PC-9 (cell line): ENCODE data around the gene CWC25.

Experiments used
- EZH2 ChIP-seq: fragments of 200-600 bp; sonication (generic); IDR thresholded peaks from 2 replicates; pipeline ENCODE4 v1.8.0; 2017; ENCODE audit warnings: antibody characterized with exemption, low read depth
- TF ChIP-seq, protein P1 (sequence below): fragments of 200-600 bp; sonication (generic); conservative IDR thresholded peaks from 2 replicates; pipeline ENCODE4 v1.6.1; 2017; ENCODE audit warnings: mixed run types, antibody characterized with exemption, mild to moderate bottlenecking, moderate library complexity

DNA sequence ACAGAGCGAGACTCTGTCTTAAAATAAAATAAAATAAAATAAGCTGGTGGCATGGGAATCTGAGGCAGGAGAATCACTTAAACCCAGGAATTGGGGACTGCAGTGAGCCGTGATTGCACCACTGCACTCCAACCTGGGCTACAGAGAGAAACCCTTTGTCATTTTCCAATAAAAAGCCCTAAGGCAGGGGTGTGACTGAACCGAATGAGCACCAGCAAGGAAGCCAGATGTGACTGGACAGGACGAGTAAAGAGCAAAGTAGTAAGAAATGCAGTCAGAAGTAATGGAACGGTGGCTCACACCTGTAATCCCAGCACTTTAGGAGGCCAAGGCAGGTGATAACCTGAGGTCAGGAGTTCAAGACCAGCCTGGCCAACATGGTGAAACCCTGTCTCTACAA is 32.1 kb upstream of the CWC25 start:
- no peak for TF ChIP-seq EZH2
- TF ChIP-seq, protein P1, sequence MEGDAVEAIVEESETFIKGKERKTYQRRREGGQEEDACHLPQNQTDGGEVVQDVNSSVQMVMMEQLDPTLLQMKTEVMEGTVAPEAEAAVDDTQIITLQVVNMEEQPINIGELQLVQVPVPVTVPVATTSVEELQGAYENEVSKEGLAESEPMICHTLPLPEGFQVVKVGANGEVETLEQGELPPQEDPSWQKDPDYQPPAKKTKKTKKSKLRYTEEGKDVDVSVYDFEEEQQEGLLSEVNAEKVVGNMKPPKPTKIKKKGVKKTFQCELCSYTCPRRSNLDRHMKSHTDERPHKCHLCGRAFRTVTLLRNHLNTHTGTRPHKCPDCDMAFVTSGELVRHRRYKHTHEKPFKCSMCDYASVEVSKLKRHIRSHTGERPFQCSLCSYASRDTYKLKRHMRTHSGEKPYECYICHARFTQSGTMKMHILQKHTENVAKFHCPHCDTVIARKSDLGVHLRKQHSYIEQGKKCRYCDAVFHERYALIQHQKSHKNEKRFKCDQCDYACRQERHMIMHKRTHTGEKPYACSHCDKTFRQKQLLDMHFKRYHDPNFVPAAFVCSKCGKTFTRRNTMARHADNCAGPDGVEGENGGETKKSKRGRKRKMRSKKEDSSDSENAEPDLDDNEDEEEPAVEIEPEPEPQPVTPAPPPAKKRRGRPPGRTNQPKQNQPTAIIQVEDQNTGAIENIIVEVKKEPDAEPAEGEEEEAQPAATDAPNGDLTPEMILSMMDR = no peak
